Measurements from ENCODE around the gene RASGRP2. TPM values are rescaled to one million over a fixed set of nuclear protein-coding genes. Genes with fewer than 3 reads are reported as not detected.
A peak's percentile ranks its signal among the peaks of the same experiment; 100 is the strongest.

The RASGRP2 gene
- total RNA-seq, 2 experiments from 2014 or later, result 7.5 to 8.2 TPM

- DNase-seq, result peak; percentile 41
- peaks cover 25% of the 10 kb centered on the region for H3K4me1 Mint-ChIP-seq (ENCODE audit: low read depth)
- intact Hi-C loops (cut with micrococcal nuclease), result loop anchor here (2.0 to 10.0 kb wide), 2 partner anchors 18 to 370 kb away; partner anchors contain the start of genes TM7SF2 and ZNHIT2
- peaks cover 8% of the 10 kb centered on the region for H3K27me3 Mint-ChIP-seq
- H3K9me3 Mint-ChIP-seq, result no peaks in the 10 kb centered on the region
- H3K27ac Mint-ChIP-seq, result no peak overlapping the region
- CTCF ChIA-PET, result interaction anchor here (0.7 to 7.2 kb wide), 15 partner anchors 10 to 440 kb away, joined by 3 to 45 read pairs (median 4); partner anchors contain the start of genes MAP4K2 and MEN1
- peaks cover 1% of the 10 kb centered on the region for H3K36me3 Mint-ChIP-seq
- H3K4me3 Mint-ChIP-seq, result peak overlapping the region; percentile 82
- POLR2A ChIA-PET, result interaction anchor here (0.7 to 1.7 kb wide), 5 partner anchors 11 to 56 kb away, joined by 3 to 6 read pairs (median 6); partner anchors contain the start of gene PYGM
Measured at GRCh38 chr11:64744544-64745188, 724 bp upstream of the RASGRP2 start.

- Mint-ChIP-seq H3K4me3 (peak overlapping the region; percentile 37), H3K36me3 (peaks cover 1% of the 10 kb centered on the region), H3K4me1 (ENCODE audit: low read depth) (peaks cover 25% of the 10 kb centered on the region), H3K27ac (no peak overlapping the region), H3K9me3 (no peaks in the 10 kb centered on the region), H3K27me3 (peaks cover 8% of the 10 kb centered on the region)
- POLR2A ChIA-PET, result no interaction called here
- DNase-seq, result peak; percentile 84
- intact Hi-C loops (cut with micrococcal nuclease), result loop anchor here (1.0 to 10.0 kb wide), 5 partner anchors 20 to 372 kb away; partner anchors contain the start of genes MEN1, NRXN2, SF1 and TM7SF2
- CTCF ChIA-PET, result interaction anchor here (0.6 to 7.2 kb wide), 18 partner anchors 8 to 425 kb away, joined by 3 to 45 read pairs (median 5); partner anchors contain the start of genes PRDX5 and PYGM
Measured at GRCh38 chr11:64742889-64743590, 902 bp downstream of the RASGRP2 start.

GRCh38 chr11:64742087-64742888, 1.7 kb downstream of the RASGRP2 start:
- Mint-ChIP-seq H3K4me3 (peak overlapping the region; percentile 70), H3K36me3 (peaks cover 1% of the 10 kb centered on the region), H3K4me1 (ENCODE audit: low read depth) (peaks cover 25% of the 10 kb centered on the region), H3K27ac (no peak overlapping the region), H3K27me3 (peaks cover 8% of the 10 kb centered on the region), H3K9me3 (no peaks in the 10 kb centered on the region)
- DNase-seq, result peak; percentile 49
- intact Hi-C loops (cut with micrococcal nuclease), result loop anchor here (1.0 to 10.0 kb wide), 3 partner anchors 19 to 373 kb away; partner anchors contain the start of genes NRXN2, TM7SF2 and ZNHIT2
- ChIA-PET CTCF (interaction anchor here (0.6 to 7.2 kb wide), 16 partner anchors 8 to 424 kb away, joined by 3 to 45 read pairs (median 5); partner anchors contain the start of genes PRDX5 and PYGM), POLR2A (no interaction called here)

GRCh38 chr11:64741375-64742086, 2.4 kb downstream of the RASGRP2 start:
- intact Hi-C loops (cut with micrococcal nuclease), result loop anchor here (1.0 to 10.0 kb wide), 3 partner anchors 19 to 373 kb away; partner anchors contain the start of genes NRXN2, TM7SF2 and ZNHIT2
- Mint-ChIP-seq H3K36me3 (peaks cover 1% of the 10 kb centered on the region), H3K9me3 (no peaks in the 10 kb centered on the region), H3K27me3 (peaks cover 8% of the 10 kb centered on the region), H3K4me3 (peak overlapping the region; percentile 70), H3K4me1 (ENCODE audit: low read depth) (peaks cover 25% of the 10 kb centered on the region), H3K27ac (no peak overlapping the region)
- ChIA-PET CTCF (interaction anchor here (0.7 to 7.2 kb wide), 9 partner anchors 7 to 53 kb away, joined by 3 to 45 read pairs (median 6); partner anchors contain the start of gene PYGM), POLR2A (no interaction called here)
- no peak for DNase-seq

- no peak for DNase-seq
- H3K36me3 Mint-ChIP-seq, result peaks cover 1% of the 10 kb centered on the region
- no peak overlapping the region for H3K27ac Mint-ChIP-seq
- H3K4me1 Mint-ChIP-seq (ENCODE audit: low read depth), result peaks cover 18% of the 10 kb centered on the region
- intact Hi-C loops (cut with micrococcal nuclease), result loop anchor here (10.0 kb wide), 1 partner anchor 375 kb away; the partner anchor contains the start of genes TM7SF2 and ZNHIT2
- ChIA-PET POLR2A (no interaction called here), CTCF (interaction anchor here (7.2 kb wide), 1 partner anchor 51 kb away, joined by 45 read pairs; no protein-coding TSS in a partner anchor)
- H3K27me3 Mint-ChIP-seq, result peaks cover 8% of the 10 kb centered on the region
- no peaks in the 10 kb centered on the region for H3K9me3 Mint-ChIP-seq
- no peak overlapping the region for H3K4me3 Mint-ChIP-seq
Measured at GRCh38 chr11:64739871-64740270, 4.1 kb downstream of the RASGRP2 start.

GRCh38 chr11:64736654-64737053, 7.3 kb downstream of the RASGRP2 start:
- Mint-ChIP-seq H3K9me3 (no peaks in the 10 kb centered on the region), H3K4me3 (no peak overlapping the region), H3K27me3 (no peaks in the 10 kb centered on the region), H3K36me3 (no peaks in the 10 kb centered on the region), H3K4me1 (ENCODE audit: low read depth) (peaks cover 8% of the 10 kb centered on the region), H3K27ac (no peak overlapping the region)
- no peak for DNase-seq
- POLR2A ChIA-PET, result interaction anchor here (0.6 kb wide), 1 partner anchor 42 kb away, joined by 3 read pairs; no protein-coding TSS in a partner anchor
- intact Hi-C loops (cut with micrococcal nuclease), result no loop called here
- CTCF ChIA-PET, result no interaction called here

- Mint-ChIP-seq H3K36me3 (no peaks in the 10 kb centered on the region), H3K4me1 (ENCODE audit: low read depth) (peaks cover 5% of the 10 kb centered on the region), H3K27me3 (no peaks in the 10 kb centered on the region), H3K9me3 (no peaks in the 10 kb centered on the region), H3K4me3 (no peak overlapping the region), H3K27ac (no peak overlapping the region)
- ChIA-PET CTCF (interaction anchor here (0.7 to 3.6 kb wide), 3 partner anchors 8 to 47 kb away, joined by 3 to 20 read pairs (median 11); partner anchors contain the start of gene RASGRP2), POLR2A (interaction anchor here (0.6 to 1.2 kb wide), 2 partner anchors 9 to 43 kb away, joined by 3 to 7 read pairs; no protein-coding TSS in a partner anchor)
- intact Hi-C loops (cut with micrococcal nuclease), result no loop called here
- DNase-seq, result no peak
Measured at GRCh38 chr11:64735725-64736259, 8.2 kb downstream of the RASGRP2 start.

GRCh38 chr11:64734811-64735724, 8.9 kb downstream of the RASGRP2 start:
- Mint-ChIP-seq H3K27me3 (no peaks in the 10 kb centered on the region), H3K4me1 (ENCODE audit: low read depth) (peaks cover 2% of the 10 kb centered on the region), H3K4me3 (no peak overlapping the region), H3K9me3 (no peaks in the 10 kb centered on the region), H3K36me3 (no peaks in the 10 kb centered on the region), H3K27ac (no peak overlapping the region)
- POLR2A ChIA-PET, result interaction anchor here (1.2 kb wide), 1 partner anchor 8 kb away, joined by 7 read pairs; no protein-coding TSS in a partner anchor
- DNase-seq, result no peak
- intact Hi-C loops (cut with micrococcal nuclease), result no loop called here
- CTCF ChIA-PET, result interaction anchor here (0.7 to 3.6 kb wide), 3 partner anchors 9 to 47 kb away, joined by 3 to 20 read pairs (median 11); partner anchors contain the start of gene RASGRP2

GRCh38 chr11:64731601-64732000, 12.3 kb downstream of the RASGRP2 start:
- intact Hi-C loops (cut with micrococcal nuclease), result no loop called here
- Mint-ChIP-seq H3K9me3 (no peaks in the 10 kb centered on the region), H3K4me1 (ENCODE audit: low read depth) (peaks cover 2% of the 10 kb centered on the region), H3K36me3 (no peaks in the 10 kb centered on the region), H3K27ac (no peak overlapping the region), H3K27me3 (no peaks in the 10 kb centered on the region), H3K4me3 (no peak overlapping the region)
- DNase-seq, result no peak
- CTCF ChIA-PET, result no interaction called here
- POLR2A ChIA-PET, result no interaction called here

- Mint-ChIP-seq H3K4me1 (ENCODE audit: low read depth) (peaks cover 2% of the 10 kb centered on the region), H3K27me3 (no peaks in the 10 kb centered on the region), H3K9me3 (no peaks in the 10 kb centered on the region), H3K36me3 (no peaks in the 10 kb centered on the region), H3K4me3 (no peak overlapping the region), H3K27ac (no peak overlapping the region)
- peak; percentile 46 for DNase-seq
- POLR2A ChIA-PET, result no interaction called here
- CTCF ChIA-PET, result no interaction called here
- intact Hi-C loops (cut with micrococcal nuclease), result no loop called here
Measured at GRCh38 chr11:64729851-64730382, 14.0 kb downstream of the RASGRP2 start.

Measured in activated CD4-positive, alpha-beta memory T cell treated with anti-CD3 and anti-CD28 coated beads for 36 hours (primary cell).